Motor neuron (in vitro differentiated cells): Measurements from ENCODE around the gene RMND5A. TPM values are rescaled to one million over a fixed set of nuclear protein-coding genes. Genes with fewer than 3 reads are reported as not detected.

Experiments used
- ATAC-seq, 8 experiments: fragments of 200-7000 bp; cut with Tn5 transposase; replicated peaks in 6 of 8; 2 replicates each; pipeline ENCODE4 v1.8.0; 2021; ENCODE audit warnings: mild to moderate bottlenecking in 8 of 8, moderate library complexity in 8 of 8
- H3K27ac ChIP-seq, 2 donors: fragments of 250-450 bp; sonication (Bioruptor Pico); 2 replicates each; pipeline ENCODE4 v1.9.0; 2021; ENCODE audit warnings: antibody characterized with exemption in 2 of 2, mild to moderate bottlenecking in 2 of 2, moderate library complexity in 1 of 2
- H3K4me1 ChIP-seq, 2 donors: fragments of 250-450 bp; sonication (Bioruptor Pico); replicated peaks in 1 of 2; 2 replicates each; pipeline ENCODE4 v1.6.1; 2021; ENCODE audit warnings: antibody characterized with exemption in 2 of 2, mild to moderate bottlenecking in 2 of 2, moderate library complexity in 1 of 2
- H3K4me3 ChIP-seq, 5 donors: fragments of 250-450 bp; sonication (Bioruptor Pico); 2 replicates each; pipeline ENCODE4 v1.9.0; 2021; ENCODE audit warnings: antibody characterized with exemption in 5 of 5, mild to moderate bottlenecking in 5 of 5, moderate library complexity in 4 of 5
- WGBS, 10 experiments: fragments of 450-650 bp; shearing (Covaris generic); methylation state at CpG; one replicate each; pipeline ENCODE4 v1.0.0; 2022; 5-methylcytosine and 5-hydroxymethylcytosine counted together
- in situ Hi-C, 9 experiments: fragments of 400-800 bp; cut with MboI; loops; one replicate each; pipeline ENCODE4 v1.15.0; 2021; ENCODE audit warnings: low sequenced_read_pairs in 9 of 9, low pct_unique_long_range_greater_than_20kb in 2 of 9; ENCODE audit not compliant: unreplicated experiment in 9 of 9
- total RNA-seq, 8 experiments: library from RNA; unstranded; fragments of 300-600 nt; gene quantifications; 2 replicates each; pipeline versions ENCODE4 v1.2.3 to v1.2.4, GENCODE V29; 2022

The RMND5A gene
- total RNA-seq, 8 experiments from 2014 or later: 23.5 to 55.5 (median 38.2) TPM

DNA sequence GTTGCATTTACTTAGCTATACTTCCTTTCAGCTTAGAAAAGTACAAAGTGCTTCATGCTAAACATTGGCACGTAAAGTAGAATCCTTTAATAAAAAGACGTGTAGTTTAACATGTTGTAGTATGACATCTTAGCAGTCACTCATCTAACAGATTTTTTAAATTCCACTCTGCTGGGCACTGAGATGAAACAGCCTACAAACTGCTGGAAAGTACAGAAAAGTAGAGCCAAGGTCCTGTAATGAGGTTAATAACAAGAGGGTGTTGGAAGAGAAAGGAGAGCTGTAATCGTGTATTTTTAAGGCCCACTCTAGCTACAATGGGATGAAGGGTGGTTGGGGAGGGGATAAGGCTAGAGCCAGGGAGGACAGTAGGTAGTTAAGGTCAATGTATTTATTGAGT lies 59.9 kb downstream of the RMND5A start:
- H3K4me3 ChIP-seq: no peak overlapping the region
- in situ Hi-C loops: no loop called here
- H3K4me1 ChIP-seq: no peaks in the 10 kb centered on the region
- no peak for ATAC-seq
- no peak overlapping the region for H3K27ac ChIP-seq
- 37 to 100% (median 79%) methylated on average over 1 to 3 of the region's 3 CpGs; no CpG with 5 or more reads in 1 of the 10 experiments for WGBS, 10 experiments

DNA sequence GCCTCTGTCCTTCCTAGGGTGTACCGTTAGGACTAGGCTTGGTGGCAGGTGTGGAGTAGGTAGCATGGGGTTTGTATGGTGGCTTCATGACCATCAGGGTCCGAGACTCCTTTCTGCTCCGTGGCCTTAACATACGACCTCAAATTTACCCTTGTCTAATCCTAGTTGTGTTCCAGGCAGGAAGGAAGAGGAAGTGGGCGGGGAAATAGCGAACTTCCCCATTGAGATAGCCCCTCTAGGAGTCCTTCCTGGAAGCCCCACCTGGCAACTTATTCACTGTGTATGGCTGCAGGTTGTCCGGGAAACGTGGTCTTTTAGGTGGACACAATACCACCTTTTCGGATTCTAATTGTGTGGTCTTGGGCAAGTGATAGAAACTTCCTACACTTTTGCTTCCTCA lies 61.3 kb downstream of the RMND5A start:
- H3K27ac ChIP-seq: no peak overlapping the region
- ATAC-seq: no peak
- in situ Hi-C loops: no loop called here
- H3K4me1 ChIP-seq: no peaks in the 10 kb centered on the region
- no peak overlapping the region for H3K4me3 ChIP-seq
- 55 to 100% (median 91%) methylated on average over 1 to 7 of the region's 9 CpGs for WGBS, 10 experiments

GRCh38 chr2:86782748-86783147 lies 62.7 kb downstream of the RMND5A start:
- Histone ChIP-seq H3K4me1 (no peaks in the 10 kb centered on the region), H3K4me3 (no peak overlapping the region), H3K27ac (no peak overlapping the region)
- WGBS, 10 experiments: 53 to 100% (median 90%) methylated on average over 1 to 6 of the region's 7 CpGs; no CpG with 5 or more reads in 3 of the 10 experiments
- ATAC-seq: no peak
- in situ Hi-C loops: no loop called here

DNA sequence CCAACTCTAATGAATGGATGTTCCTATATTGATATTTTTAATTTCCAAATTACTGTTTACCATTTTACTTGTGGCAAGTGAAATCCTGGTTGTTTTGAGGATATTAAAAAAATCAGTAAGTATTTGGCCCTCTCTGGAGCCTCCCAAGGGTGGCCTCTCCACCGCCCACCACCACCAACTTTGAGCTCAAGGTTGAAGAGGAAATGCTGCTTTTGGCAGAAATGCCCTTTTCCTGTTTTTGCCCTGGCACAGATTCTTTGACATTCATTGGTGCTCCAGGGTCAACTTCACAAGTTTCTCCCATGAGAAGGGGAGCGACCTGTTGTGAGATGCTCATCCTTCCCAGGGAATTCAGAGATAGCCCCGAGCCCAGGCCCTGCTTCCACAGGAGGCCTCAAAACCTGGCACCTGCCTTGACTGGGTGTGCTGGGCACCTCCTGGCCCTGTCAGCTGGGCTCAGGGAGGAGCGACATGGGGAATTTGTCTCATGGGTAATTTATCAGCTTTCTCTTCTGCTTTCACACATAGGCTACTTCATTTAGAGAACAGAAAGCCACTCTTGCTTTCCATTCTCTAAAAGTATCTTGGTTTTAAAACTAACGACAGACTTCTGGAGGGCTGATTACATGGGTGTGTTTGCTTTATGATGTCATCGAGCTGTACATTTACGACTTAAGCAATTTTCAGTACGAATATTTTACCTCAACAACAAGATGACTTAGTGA lies 63.7 kb downstream of the RMND5A start:
- H3K4me1 ChIP-seq: no peaks in the 10 kb centered on the region
- WGBS, 10 experiments: 26 to 84% (median 70%) methylated on average over 3 to 8 of the region's 8 CpGs; no CpG with 5 or more reads in 1 of the 10 experiments
- ATAC-seq: no peak

GRCh38 chr2:86785456-86785855 lies 65.4 kb downstream of the RMND5A start:
- Histone ChIP-seq H3K4me3 (no peak overlapping the region), H3K4me1 (peaks cover 0 to 12% of the 10 kb centered on the region in 2 donors), H3K27ac (no peak overlapping the region)
- in situ Hi-C loops: no loop called here
- WGBS, 10 experiments: 48 to 100% (median 78%) methylated on average over 1 to 9 of the region's 9 CpGs; no CpG with 5 or more reads in 2 of the 10 experiments
- ATAC-seq: no peak

More for the DNA sequence above, 63.7 kb downstream of the RMND5A start:
- no peak overlapping the region for H3K27ac ChIP-seq
- H3K4me3 ChIP-seq: no peak overlapping the region
- in situ Hi-C loops: no loop called here

- Histone ChIP-seq H3K4me3 (no peak overlapping the region), H3K4me1 (peaks cover 0 to 13% of the 10 kb centered on the region in 2 donors), H3K27ac (no peak overlapping the region)
- no peak for ATAC-seq
- 20 to 100% (median 64%) methylated on average over 1 to 5 of the region's 10 CpGs; no CpG with 5 or more reads in 2 of the 10 experiments for WGBS, 10 experiments
- in situ Hi-C loops: no loop called here
Observed at GRCh38 chr2:86786001-86786536, 66.0 kb downstream of the RMND5A start.

- Histone ChIP-seq H3K27ac (no peak overlapping the region), H3K4me1 (peaks cover 0 to 15% of the 10 kb centered on the region in 2 donors), H3K4me3 (no peak overlapping the region)
- in situ Hi-C loops: no loop called here
- peak in 3 of 8 experiments; percentile 21 to 47 (median 31) for ATAC-seq
- 0 to 40% (median 13%) methylated on average over 1 to 2 of the region's 2 CpGs; no CpG with 5 or more reads in 2 of the 10 experiments for WGBS, 10 experiments
Observed at GRCh38 chr2:86787736-86788135, 67.6 kb downstream of the RMND5A start.

DNA sequence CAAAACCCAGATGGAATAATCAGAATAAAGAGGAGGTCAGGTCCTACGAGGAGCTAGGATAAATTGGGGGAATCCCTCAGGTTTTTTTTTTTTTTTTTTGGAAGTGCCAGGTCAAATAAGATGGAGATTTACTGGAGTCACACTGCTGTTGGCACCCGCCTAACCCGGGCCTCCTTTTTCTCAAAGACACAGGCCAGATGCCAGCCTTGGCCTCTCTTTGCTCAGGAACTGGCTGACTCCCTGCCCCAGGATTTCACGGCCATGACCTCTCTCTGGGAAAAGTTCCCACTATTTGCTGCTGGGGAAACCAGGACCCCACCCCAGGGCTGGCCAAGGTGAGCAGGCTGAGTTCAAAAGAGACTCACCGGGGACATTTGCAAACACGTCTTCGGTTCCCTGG lies 68.1 kb downstream of the RMND5A start:
- no peak for ATAC-seq
- Histone ChIP-seq H3K4me1 (peaks cover 0 to 15% of the 10 kb centered on the region in 2 donors), H3K4me3 (no peak overlapping the region), H3K27ac (no peak overlapping the region)
- WGBS, 10 experiments: 20 to 82% (median 67%) methylated on average over 1 to 6 of the region's 7 CpGs; no CpG with 5 or more reads in 1 of the 10 experiments
- in situ Hi-C loops: no loop called here

GRCh38 chr2:86788881-86789686 lies 69.0 kb downstream of the RMND5A start:
- Histone ChIP-seq H3K27ac (no peak overlapping the region), H3K4me1 (peaks cover 0 to 15% of the 10 kb centered on the region in 2 donors), H3K4me3 (peak overlapping the region in 1 of 5 donors; percentile 4)
- in situ Hi-C loops: no loop called here
- 0 to 40% (median 4%) methylated on average over 1 to 14 of the region's 64 CpGs; no CpG with 5 or more reads in 5 of the 10 experiments for WGBS, 10 experiments
- peak in 2 of 8 experiments; percentile 28 to 35 for ATAC-seq

DNA sequence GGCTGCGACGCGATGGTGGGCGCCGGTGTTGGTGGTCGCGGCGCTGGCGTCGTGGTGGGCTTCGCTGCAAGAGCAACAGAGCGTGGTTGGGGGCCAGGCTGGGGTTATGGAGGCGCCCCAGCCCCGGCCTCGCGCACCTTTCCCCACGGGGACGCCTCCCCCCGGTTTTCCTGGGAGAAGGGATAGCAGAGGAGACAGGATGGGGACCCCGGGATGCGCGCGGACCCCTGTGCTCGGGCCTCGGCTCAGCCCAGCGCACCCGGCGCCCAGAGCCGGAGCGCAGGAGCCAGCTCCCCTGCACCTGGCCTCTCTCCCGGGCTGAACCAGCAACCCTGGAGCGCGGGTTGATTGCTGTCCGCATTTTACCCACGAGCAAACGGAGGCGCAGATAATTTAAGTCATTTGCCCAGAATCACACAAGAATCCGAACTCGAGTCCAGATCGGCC lies 69.6 kb downstream of the RMND5A start:
- WGBS, 10 experiments: 0 to 12% (median 2%) methylated on average over 1 to 6 of the region's 40 CpGs; no CpG with 5 or more reads in 6 of the 10 experiments
- Histone ChIP-seq H3K27ac (no peak overlapping the region), H3K4me1 (peaks cover 0 to 15% of the 10 kb centered on the region in 2 donors), H3K4me3 (peak overlapping the region in 1 of 5 donors; percentile 4)
- in situ Hi-C loops: no loop called here
- ATAC-seq: peak in 1 of 8 experiments; percentile 11

- WGBS, 10 experiments: 5 to 37% (median 20%) methylated on average over 1 to 8 of the region's 40 CpGs; no CpG with 5 or more reads in 5 of the 10 experiments
- Histone ChIP-seq H3K4me1 (peaks cover 0 to 15% of the 10 kb centered on the region in 2 donors), H3K27ac (no peak overlapping the region), H3K4me3 (peak overlapping the region in 2 of 5 donors; percentile 12 to 19)
- in situ Hi-C loops: no loop called here
- peak in 5 of 8 experiments; percentile 14 to 47 (median 29) for ATAC-seq
Observed at GRCh38 chr2:86790134-86790675, 70.1 kb downstream of the RMND5A start.

GRCh38 chr2:86790676-86791572 lies 70.8 kb downstream of the RMND5A start, which contains the start of gene CD8A:
Gene CD8A (minus strand): TSS chr2:86790913. CDS start chr2:86790825, 88 bp downstream.
- Histone ChIP-seq H3K27ac (no peak within 1 kb of the TSS), H3K4me3 (peak within 1 kb of the TSS in 3 of 5 donors; percentile 9 to 19 (median 12)), H3K4me1 (peaks cover 0 to 15% of the 10 kb centered on the region in 2 donors)
- ATAC-seq: peak; percentile 47 to 82 (median 64)
- in situ Hi-C loops: no loop called here
- 0 to 60% (median 12%) methylated on average over 1 to 9 of the region's 57 CpGs; no CpG with 5 or more reads in 3 of the 10 experiments for WGBS, 10 experiments
